Neural crest cell (in vitro differentiated cells): Measurements from ENCODE around the gene SLC4A7. TPM values are rescaled to one million over a fixed set of nuclear protein-coding genes. Genes with fewer than 3 reads are reported as not detected.

Experiments
- DNase-seq: peaks from one replicate; pipeline ENCODE4 v3.0.0; 2021; ENCODE audit warnings: low read depth, mixed read lengths, low spot score
- H3K27ac Mint-ChIP-seq: one replicate; pipeline ENCODE4 v1.8.0; 2021; ENCODE audit warnings: mild to moderate bottlenecking, mixed read lengths; ENCODE audit not compliant: unreplicated experiment
- H3K27me3 Mint-ChIP-seq: 2 replicates; pipeline ENCODE4 v1.8.0; 2021; ENCODE audit warnings: low read depth, mild to moderate bottlenecking, mixed read lengths
- H3K36me3 Mint-ChIP-seq: 2 replicates; pipeline ENCODE4 v1.8.0; 2021; ENCODE audit warnings: low read depth, mild to moderate bottlenecking, mixed read lengths
- H3K4me1 Mint-ChIP-seq: 2 replicates; pipeline ENCODE4 v1.8.0; 2021; ENCODE audit warnings: mixed read lengths
- H3K4me3 Mint-ChIP-seq: one replicate; pipeline ENCODE4 v1.8.0; 2021; ENCODE audit warnings: mild to moderate bottlenecking, mixed read lengths
- H3K9me3 Mint-ChIP-seq: 2 replicates; pipeline ENCODE4 v1.8.0; 2021; ENCODE audit warnings: mixed read lengths
- total RNA-seq: library from RNA; stranded (reverse); gene quantifications from 2 replicates; pipeline ENCODE4 v1.2.1, GENCODE V29; 2021
- TF ChIP-seq, protein P1 (sequence below): fragments of 200-600 bp; sonication (generic); conservative IDR thresholded peaks from 2 replicates; pipeline ENCODE4 v1.5.0; 2021; ENCODE audit warnings: antibody characterized with exemption, mild to moderate bottlenecking

The SLC4A7 gene
- total RNA-seq, 1 donor from 2014 or later, result 63.9 TPM

DNA sequence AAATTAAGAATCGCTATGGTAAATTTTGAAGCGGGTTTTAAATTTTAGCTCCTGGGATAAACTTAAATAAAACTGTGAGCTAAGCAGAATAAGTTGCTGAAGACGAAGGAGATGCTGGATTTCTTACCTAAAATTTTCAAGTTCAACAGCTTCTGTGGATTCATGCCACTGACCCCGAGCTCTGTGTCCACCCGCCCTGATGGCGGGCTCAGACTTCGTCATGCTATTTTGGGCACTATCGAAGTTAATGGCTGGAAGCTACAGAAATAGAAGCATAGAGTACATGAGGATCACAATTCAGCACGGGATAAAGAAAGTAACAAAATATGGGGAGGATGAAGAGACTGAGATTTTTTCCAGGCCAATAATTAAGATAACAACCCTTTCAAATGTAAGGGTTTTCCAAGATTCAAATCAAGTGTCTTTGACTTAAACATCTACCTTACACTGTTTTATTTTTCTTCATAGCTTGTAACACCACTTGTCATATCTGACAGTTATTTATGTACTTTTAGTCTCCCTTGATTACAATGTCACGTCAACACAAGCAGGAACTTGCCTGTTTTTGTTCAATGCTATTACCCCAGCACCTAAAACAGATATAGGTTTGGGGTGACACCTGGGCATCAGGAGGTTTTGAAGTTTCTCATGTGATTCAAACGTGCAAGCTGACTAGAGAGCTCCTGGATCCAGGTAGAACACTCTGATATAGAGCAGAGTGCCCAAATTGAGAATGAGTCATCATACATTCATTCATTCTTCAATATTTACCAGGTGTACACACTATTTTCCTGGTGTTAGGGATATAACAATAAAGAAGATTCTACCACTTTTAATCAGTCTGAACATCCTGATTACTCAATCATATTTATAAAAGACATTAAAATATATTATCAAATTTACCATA, 138.0 kb downstream of the SLC4A7 start:
- no peak for DNase-seq
- TF ChIP-seq, protein P1, sequence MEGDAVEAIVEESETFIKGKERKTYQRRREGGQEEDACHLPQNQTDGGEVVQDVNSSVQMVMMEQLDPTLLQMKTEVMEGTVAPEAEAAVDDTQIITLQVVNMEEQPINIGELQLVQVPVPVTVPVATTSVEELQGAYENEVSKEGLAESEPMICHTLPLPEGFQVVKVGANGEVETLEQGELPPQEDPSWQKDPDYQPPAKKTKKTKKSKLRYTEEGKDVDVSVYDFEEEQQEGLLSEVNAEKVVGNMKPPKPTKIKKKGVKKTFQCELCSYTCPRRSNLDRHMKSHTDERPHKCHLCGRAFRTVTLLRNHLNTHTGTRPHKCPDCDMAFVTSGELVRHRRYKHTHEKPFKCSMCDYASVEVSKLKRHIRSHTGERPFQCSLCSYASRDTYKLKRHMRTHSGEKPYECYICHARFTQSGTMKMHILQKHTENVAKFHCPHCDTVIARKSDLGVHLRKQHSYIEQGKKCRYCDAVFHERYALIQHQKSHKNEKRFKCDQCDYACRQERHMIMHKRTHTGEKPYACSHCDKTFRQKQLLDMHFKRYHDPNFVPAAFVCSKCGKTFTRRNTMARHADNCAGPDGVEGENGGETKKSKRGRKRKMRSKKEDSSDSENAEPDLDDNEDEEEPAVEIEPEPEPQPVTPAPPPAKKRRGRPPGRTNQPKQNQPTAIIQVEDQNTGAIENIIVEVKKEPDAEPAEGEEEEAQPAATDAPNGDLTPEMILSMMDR, result no peak
- H3K4me3 Mint-ChIP-seq, result no peak overlapping the region
- H3K9me3 Mint-ChIP-seq, result no peaks in the 10 kb centered on the region
- H3K36me3 Mint-ChIP-seq, result no peaks in the 10 kb centered on the region
- H3K4me1 Mint-ChIP-seq, result no peaks in the 10 kb centered on the region
- no peak overlapping the region for H3K27ac Mint-ChIP-seq
- H3K27me3 Mint-ChIP-seq, result no peaks in the 10 kb centered on the region

DNA sequence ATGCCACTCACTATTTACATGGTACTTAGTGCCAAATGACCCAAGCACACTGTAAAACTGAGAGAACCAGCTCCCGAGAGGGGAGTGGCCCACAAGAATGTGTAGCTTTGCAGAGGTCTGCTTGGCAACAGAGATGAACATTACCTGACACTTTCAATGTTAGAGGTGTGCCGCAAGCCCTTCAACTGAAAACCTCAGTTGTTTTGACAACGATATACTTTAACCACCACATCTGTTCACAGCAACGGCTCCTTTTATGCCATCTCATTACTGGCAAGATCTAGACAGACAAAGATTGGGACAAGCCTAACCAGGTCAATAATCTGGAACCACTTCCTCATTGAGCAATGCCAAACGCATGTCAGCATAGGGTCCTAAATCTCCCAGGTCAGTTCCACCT, 138.7 kb downstream of the SLC4A7 start:
- Mint-ChIP-seq H3K4me3 (no peak overlapping the region), H3K27me3 (no peaks in the 10 kb centered on the region), H3K9me3 (no peaks in the 10 kb centered on the region), H3K27ac (no peak overlapping the region), H3K4me1 (no peaks in the 10 kb centered on the region), H3K36me3 (no peaks in the 10 kb centered on the region)
- TF ChIP-seq, protein P1, result no peak
- DNase-seq, result no peak

DNA sequence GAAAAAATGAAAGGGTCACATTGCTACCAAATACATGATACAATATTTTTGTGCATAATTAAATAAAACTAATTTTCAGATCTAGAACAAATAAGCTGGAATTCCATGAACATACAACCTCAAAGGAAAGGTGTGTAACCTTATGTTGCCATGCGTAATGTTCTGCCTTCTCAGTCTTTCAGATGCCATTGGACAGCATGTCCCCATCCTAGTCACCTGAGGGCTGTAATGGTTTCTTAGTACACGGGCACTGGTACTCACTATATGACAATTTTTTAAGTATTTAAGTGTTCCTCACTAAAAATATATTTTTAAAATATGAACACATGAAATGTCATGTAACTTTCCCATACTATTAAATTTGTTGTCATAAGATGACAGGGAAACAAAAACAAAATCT, 139.1 kb downstream of the SLC4A7 start:
- Mint-ChIP-seq H3K36me3 (no peaks in the 10 kb centered on the region), H3K27me3 (no peaks in the 10 kb centered on the region), H3K4me3 (no peak overlapping the region), H3K27ac (no peak overlapping the region), H3K4me1 (no peaks in the 10 kb centered on the region), H3K9me3 (no peaks in the 10 kb centered on the region)
- TF ChIP-seq, protein P1, result no peak
- no peak for DNase-seq

DNA sequence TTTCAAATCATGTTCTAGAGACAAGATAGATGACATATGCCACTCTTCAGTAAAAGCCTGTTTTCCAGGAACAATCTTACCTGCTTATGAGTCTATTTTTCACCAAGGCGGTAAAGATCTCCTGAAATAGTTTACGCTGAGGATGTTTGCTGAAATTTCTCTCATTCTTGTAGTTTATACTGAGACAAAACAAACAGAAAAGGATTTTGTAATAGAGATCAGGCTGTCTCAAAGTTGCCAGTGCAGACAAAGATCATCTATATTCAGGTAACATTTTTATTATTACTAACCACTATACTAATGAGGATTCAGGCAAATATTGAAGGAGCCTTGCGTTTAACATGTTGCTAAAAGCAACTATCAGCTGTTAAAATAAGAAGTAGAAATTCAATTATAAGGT, 140.0 kb downstream of the SLC4A7 start:
- Mint-ChIP-seq H3K4me1 (no peaks in the 10 kb centered on the region), H3K27me3 (no peaks in the 10 kb centered on the region), H3K27ac (no peak overlapping the region), H3K4me3 (no peak overlapping the region), H3K36me3 (no peaks in the 10 kb centered on the region), H3K9me3 (no peaks in the 10 kb centered on the region)
- DNase-seq, result no peak
- TF ChIP-seq, protein P1, result no peak

DNA sequence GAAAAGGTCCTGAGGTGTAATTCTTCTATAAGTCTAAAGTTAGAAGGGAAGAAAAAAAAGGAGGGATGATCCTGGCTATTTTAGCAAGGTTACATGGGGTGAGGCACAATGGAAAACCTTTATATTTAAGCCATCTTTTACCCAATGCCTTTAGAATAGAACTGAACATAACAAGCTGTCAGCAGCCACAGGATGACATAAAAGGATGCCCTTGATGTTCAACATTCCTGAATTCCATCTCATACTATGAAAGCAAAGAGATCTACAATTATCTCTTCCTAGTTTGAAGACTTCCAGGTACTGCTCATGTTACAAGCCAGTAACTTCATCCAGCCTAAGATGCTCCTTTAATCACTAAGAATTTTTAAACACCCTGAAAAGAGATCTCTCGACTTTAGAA, 141.9 kb downstream of the SLC4A7 start:
- no peak overlapping the region for H3K4me3 Mint-ChIP-seq
- H3K27me3 Mint-ChIP-seq, result no peaks in the 10 kb centered on the region
- TF ChIP-seq, protein P1, result no peak
- peaks cover 4% of the 10 kb centered on the region for H3K9me3 Mint-ChIP-seq
- no peaks in the 10 kb centered on the region for H3K36me3 Mint-ChIP-seq
- no peaks in the 10 kb centered on the region for H3K4me1 Mint-ChIP-seq
- no peak overlapping the region for H3K27ac Mint-ChIP-seq
- no peak for DNase-seq
